Fibroblast of upper back skin (primary cell): Measurements from ENCODE around the gene KCTD7.
"Not testable (repeated sequence)": the region's sequence is repeated elsewhere in the genome, so short reads cannot be mapped to it uniquely, and the experiment has no call there.

Experiments used
- DNase-seq: peaks from one replicate; pipeline ENCODE4 v3.0.0-alpha.2; 2013

KCTD7 gene

DNA sequence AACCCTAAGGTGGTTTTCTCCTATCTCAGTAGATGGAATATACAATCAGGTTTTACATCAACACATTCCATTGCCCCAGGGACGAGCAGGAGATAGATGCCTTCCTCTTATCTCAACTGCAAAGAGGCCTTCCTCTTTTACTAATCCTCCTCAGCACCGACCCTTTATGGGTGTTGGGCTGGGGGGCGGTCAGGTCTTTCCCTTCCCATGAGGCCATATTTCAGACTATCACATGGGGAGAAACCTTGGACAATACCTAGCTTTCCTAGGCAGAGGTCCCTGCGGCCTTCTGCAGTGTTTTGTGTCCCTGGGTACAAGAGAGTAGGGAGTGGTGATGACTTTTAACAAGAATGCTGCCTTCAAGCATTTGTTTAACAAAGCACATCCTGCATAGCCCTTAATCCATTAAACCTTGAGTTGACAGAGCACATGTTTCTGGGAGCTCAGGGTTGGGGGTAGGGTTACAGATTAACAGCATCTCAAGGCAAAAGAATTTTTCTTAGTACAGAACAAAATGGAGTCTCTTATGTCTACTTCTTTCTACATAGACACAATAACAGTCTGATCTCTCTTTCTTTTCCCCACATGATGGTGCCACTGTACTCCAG, 9.2 kb upstream of the KCTD7 start:
- peak; percentile 14 for DNase-seq

- peak; percentile 48 for DNase-seq
Measured at GRCh38 chr7:66626331-66626934, 2.2 kb upstream of the KCTD7 start.

DNA sequence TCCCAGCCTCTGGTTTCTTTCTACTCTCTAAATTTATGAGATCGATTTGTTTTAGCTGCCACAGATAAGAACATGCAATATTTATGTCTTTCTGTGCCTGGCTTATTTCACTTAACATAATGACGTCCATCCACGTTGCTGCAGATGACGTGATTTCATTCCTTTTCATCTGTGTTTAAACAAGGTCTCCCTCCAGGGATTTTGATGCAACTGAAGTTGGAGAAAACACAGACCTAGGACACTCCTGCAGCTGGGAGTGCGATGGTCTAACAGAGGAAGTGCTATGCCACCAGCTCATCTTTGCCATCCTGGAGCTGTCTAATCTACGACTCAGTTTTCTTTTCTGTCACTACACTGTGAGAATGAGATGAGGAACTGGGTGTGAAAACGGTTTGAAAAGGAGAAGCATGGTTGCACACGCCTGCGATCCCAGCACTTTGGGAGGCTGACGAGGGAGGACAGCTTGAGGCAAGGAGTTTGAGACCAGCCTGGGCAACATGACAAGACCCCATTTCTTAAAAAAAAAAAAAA, 1.5 kb upstream of the KCTD7 start:
- peak; percentile 14 for DNase-seq

- DNase-seq, result no peak
Measured at GRCh38 chr7:66627881-66628360, 760 bp upstream of the KCTD7 start.

GRCh38 chr7:66629222-66630062, 761 bp downstream of the KCTD7 start:
- DNase-seq, result no peak

- DNase-seq, result no peak
Measured at GRCh38 chr7:66630531-66630930, 1.9 kb downstream of the KCTD7 start.

DNA sequence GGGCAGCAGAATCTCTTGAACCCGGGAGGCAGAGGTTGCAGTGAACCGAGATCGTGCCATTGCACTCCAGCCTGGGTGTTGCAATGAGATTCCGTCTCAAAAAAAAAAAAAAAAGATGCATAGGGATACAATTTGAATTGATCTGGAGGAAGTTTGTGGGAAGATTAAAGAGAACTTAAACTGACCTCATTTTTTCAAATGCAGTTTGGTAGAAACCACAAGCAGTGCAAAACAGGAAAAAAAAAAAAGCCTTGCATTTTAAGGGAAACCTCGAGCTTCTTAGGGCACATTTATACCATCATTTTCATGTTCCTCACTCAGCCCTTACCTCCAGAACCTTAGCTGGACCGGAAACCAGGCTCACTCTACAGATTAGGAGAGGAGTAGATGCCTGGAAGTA, 2.8 kb downstream of the KCTD7 start:
- DNase-seq, result no peak

DNA sequence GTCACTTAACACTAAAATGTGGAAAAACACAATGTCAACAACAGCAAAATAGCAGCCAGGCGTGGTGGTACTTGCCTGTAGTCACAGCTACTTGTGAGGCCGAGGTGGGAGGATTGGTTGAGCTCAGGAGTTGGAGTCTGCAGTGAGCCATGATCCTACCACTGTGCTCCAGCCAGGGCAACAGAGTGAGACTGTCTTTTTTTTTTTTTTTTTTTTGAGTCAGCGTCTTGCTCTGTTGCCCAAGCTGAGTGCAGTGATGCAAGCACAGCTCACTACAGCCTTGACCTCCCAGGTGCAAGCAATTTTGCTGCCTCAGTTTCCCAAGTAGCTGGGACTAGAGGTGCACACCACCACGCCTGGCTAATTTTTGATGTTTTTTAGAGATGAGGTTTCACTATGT, 6.1 kb downstream of the KCTD7 start:
- DNase-seq, result no peak

GRCh38 chr7:66635322-66635981, 6.8 kb downstream of the KCTD7 start:
- DNase-seq, result not testable (repeated sequence)

DNA sequence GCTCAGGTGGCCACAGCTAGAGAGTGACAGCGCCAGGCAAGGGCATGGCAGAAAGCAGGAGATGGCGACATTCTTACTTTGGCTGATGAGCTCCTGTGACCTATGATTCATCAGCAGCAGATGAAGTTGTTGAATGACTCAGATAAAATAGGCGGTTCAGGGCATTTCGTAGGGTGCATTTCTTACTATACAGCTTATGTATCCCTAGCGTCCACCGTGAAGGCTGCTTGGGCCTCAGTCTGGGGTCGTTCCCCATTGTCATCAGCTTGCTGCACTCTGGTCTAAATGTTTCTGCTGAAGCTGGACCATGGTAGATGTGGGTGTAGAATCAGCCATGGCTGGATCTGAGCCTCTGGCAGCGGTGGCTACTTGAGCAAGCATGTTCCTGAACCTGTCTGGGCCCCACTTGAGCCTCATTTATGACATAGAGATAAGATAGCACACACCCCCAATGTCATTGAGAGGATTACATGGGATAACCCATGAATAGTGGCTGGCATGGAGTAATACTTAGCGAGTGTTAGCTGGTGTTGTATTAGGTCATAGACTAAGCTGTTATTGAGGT, 7.4 kb downstream of the KCTD7 start:
- DNase-seq, result peak; percentile 57

DNA sequence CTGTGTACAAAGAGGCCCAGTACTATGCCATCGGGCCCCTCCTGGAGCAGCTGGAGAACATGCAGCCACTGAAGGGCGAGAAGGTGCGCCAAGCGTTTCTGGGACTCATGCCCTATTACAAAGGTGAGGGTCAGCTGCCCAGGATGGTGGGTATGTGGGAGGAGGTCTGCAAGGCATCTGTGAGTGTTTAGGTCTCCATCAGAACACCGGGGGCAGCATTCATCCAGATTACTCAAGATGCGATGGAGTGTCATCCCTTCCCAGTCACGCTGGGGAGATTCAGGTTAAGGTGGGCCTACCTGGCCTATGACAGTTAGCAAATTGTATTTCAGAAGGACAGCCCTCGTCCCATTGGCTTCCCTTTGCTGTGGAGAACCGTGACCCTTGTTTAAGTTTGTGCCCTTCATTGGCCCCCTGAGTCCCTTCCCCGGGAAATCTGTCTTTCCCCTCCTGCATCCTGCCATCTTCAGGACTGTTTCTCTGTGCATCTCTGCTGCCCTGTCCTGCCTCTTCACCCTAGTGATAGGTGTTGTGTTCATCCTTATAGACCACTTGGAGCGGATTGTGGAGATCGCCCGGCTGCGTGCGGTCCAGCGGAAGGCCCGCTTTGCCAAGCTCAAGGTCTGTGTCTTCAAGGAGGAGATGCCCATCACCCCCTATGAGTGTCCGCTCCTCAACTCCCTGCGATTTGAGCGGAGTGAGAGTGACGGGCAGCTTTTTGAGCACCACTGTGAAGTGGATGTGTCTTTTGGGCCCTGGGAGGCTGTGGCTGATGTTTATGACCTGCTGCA, 9.8 kb downstream of the KCTD7 start:
- DNase-seq, result no peak

DNA sequence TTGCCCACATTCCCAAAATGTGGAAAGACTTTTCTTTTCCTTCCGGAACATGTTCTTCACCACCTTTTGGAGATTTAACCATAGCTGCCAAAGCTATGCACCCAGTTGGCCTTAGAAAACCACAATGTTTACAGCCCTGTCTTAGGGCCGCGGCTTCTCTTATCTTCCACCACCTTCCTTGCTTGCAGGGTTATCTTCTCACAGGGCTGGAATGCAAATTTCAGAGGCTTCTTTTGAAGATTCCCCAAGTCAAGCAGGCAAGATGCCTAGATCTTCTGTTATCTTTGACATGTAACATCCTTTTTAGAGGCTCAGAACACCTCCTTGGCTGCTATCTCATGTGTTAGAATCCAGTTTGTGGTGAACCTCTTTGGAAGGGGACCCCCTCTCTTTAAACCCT, 11.1 kb downstream of the KCTD7 start:
- no peak for DNase-seq

DNA sequence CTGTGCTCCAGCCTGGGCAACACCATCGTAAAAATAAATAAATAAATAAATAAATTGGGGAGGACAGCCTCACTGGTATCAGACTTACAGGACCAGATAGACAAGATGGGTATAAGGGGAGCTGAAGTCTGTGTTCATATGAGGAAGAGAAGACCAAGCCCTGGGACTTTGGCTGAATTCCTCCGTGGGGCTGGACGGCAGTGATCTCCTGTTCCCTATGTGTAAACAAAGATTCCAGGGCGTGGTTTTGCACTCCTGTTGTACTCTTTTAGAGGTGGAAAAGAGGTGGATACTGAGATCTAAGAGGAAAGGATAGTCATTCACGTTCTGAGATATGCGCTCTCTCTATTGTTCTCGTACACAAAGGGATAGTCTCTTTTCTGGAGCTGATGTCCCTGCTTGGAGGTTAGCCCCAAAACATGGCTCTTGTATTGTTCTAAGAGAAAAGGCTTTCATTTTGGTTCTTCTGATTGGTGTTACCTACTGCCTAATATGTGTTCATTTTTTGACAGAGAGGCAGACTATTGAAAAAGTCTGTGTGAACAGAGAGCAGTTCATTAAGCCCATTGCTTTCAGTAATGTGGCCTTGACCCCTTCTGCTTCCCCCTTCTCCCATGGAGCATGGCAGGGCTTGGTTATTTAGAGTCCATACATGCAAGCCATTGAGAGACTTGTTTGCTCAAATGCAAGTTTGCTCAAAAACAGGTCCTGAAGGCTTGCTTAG, 12.3 kb downstream of the KCTD7 start:
- DNase-seq, result no peak

DNA sequence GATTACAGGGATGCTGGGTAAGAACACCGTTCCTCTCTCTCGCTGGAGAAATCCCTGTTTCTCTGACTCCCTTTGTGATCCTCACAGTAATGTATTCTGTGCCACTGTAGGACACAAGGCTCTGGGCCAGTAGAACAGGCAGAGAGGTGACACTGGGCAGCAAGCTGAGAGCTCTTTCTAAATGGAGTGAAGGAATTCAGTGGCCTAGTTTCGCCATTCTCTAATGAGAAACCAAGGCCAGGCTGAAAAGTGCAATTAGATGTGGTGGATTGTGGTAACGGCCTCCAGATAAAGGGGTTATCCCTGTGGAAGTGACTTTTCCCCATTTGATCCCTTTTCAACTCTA, 12.8 kb downstream of the KCTD7 start:
- DNase-seq, result no peak

GRCh38 chr7:66642186-66642585, 13.5 kb downstream of the KCTD7 start:
- DNase-seq, result no peak

- DNase-seq, result no peak
Measured at GRCh38 chr7:66642932-66643331, 14.3 kb downstream of the KCTD7 start.

DNA sequence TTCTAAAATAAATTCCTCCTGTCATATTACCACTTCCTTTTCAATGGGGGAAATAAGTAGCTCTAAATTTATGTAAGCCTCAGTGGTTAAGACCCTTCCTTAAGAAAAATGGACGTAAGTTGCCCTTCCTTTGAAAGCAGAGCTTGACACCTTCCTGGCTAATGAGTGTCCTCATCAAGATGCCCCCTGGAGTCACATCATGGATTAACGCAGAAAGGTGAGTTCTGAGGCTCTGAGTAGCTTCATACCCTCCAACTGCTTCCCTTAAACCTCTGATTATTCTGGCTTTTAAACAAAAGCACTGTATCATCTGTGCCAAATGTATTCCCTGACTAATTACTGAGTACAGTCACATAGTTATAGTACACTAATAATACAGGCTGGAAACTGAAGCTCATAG, 14.7 kb downstream of the KCTD7 start:
- DNase-seq, result no peak

DNA sequence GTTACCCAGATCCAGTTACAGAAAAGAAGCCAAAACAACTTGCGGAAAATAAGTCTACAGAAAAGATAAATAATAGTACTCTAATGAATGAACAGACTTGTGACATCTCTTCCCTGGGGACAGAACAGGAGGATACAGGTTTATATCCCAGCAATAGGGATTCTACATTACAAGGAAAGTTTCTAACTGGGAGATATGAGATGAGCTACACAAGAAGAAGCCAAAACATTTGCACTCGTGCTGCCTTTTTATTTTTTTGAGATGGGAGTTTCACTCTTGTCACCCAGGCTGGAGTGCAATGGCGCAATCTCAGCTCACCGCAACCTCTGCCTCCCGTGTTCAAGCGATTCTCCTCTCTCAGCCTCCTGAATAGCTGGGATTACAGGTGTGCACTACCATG, 22.3 kb downstream of the KCTD7 start:
- DNase-seq, result not testable (repeated sequence)

DNA sequence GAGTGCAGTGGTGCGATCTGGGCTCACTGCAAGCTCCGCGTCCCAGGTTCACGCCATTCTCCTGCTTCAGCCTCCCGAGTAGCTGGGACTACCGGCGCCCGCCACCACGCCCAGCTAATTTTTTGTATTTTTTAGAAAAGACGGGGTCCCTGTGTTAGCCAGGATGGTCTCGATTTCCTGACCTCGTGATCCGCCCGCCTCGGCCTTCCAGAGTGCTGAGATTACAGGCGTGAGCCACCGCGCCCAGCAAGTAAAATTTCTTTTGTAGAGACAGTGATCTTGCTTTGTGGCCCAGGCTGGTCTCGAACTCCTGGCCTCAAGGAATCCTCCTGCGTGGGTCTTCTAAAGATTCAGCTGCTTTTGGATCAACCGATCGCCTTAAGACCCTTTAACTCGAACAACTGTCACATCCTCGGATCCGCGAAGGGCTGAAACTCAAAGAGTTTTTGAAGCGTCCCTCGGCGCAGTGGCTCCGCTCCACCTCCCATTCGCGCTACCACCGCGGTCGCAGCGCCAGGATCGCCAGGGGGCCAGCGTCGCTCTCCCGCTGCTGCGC, 25.1 kb downstream of the KCTD7 start:
- DNase-seq, result not testable (repeated sequence)

DNA sequence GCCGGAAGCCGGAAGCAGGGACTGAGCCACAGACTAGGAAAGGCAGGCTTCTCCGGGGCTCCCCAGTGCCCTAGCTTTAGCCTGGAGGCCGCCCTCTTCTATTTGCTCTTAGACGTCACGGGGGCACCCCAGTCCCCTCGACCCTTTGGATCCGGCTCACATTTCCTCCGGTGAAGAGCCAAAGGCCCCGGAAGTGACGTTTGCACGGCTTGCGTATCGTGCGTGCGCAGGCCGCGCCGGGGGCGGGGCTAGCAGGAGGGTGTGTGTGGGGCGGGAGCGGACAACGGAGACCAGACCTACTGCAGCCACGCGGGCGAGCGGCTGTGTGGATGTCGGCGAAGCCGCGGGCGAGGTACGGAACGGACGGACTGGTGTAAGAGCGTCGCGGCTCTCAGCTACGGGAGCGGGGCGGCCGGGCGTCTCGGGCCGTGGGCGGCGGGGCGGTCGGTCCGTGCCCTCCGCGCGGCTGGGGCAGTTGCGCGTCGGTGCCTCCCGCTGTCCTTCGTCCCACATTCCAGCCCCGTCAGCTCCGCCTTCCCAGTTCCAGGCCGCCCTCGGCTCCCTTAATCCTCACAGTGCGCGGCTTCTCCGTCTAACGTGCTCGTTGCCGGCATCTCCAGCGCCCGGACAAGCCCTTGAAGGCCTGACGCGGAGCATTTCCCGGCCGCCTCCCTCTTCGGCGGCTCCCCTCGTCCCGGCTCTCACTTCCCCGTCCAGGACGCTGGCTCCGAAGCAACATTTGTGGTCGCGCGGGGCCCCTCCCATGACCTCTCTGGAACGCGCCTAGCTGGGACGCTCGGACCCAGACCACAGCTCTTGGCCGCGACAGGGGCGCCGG, 25.8 kb downstream of the KCTD7 start:
- DNase-seq, result peak; percentile 98
